SK-N-MC (cell line): ENCODE results near the gene RMI2.

Experiments used
- DNase-seq: peaks from one replicate; pipeline ENCODE4 v3.0.0-alpha.2; 2011; ENCODE audit warnings: low read depth, low spot score
- H3K27ac ChIP-seq: fragments of 200-600 bp; sonication (generic); 2 replicates; pipeline ENCODE4 v1.5.1; 2016; ENCODE audit warnings: mixed run types
- H3K36me3 ChIP-seq: fragments of 200-600 bp; sonication (generic); 2 replicates; pipeline ENCODE4 v1.6.1; 2017; ENCODE audit warnings: antibody characterized with exemption, low read length, mixed read lengths; ENCODE audit not compliant: insufficient read depth
- H3K4me3 ChIP-seq: fragments of 200-600 bp; sonication (generic); 2 replicates; pipeline ENCODE4 v1.5.1; 2016
- H3K9ac ChIP-seq: fragments of 200-600 bp; sonication (generic); 2 replicates; pipeline ENCODE4 v1.8.0; 2017; ENCODE audit warnings: mixed run types, mixed read lengths; ENCODE audit not compliant: insufficient read length
- H3K9me3 ChIP-seq: fragments of 200-600 bp; sonication (generic); 2 replicates; pipeline ENCODE4 v1.6.1; 2017; ENCODE audit warnings: low read depth, mild to moderate bottlenecking, antibody characterized with exemption, low read length, moderate library complexity, mixed read lengths
- EZH2 ChIP-seq: fragments of 200-600 bp; sonication (generic); IDR thresholded peaks from one replicate; pipeline ENCODE4 v1.6.1; 2017; ENCODE audit warnings: antibody characterized with exemption
- FOXP2 ChIP-seq: optimal IDR thresholded peaks from 2 replicates; pipeline ENCODE3; 2011; ENCODE audit warnings: mild to moderate bottlenecking, moderate library complexity; ENCODE audit not compliant: insufficient read depth; ENCODE audit errors: extremely low read length, control extremely low read depth
- POLR2AphosphoS5 ChIP-seq: IDR thresholded peaks from 2 replicates; pipeline ENCODE4 v1.6.1; 2012; ENCODE audit warnings: mild to moderate bottlenecking, low read depth, low read length, borderline replicate concordance

RMI2 gene

GRCh38 chr16:11396241-11397048, 51.2 kb downstream of the RMI2 start:
- Histone ChIP-seq H3K9me3 (no peaks in the 10 kb centered on the region), H3K9ac (no peak overlapping the region), H3K27ac (no peak overlapping the region), H3K36me3 (no peaks in the 10 kb centered on the region), H3K4me3 (no peak overlapping the region)
- no peak for TF ChIP-seq FOXP2
- TF ChIP-seq POLR2AphosphoS5, result no peak
- TF ChIP-seq EZH2, result no peak
- no peak for DNase-seq

- Histone ChIP-seq H3K9ac (no peak overlapping the region), H3K36me3 (no peaks in the 10 kb centered on the region), H3K9me3 (no peaks in the 10 kb centered on the region), H3K4me3 (no peak overlapping the region), H3K27ac (no peak overlapping the region)
- DNase-seq, result no peak
- TF ChIP-seq EZH2 (no peak), FOXP2 (no peak), POLR2AphosphoS5 (no peak)
These were observed 52.9 kb downstream of the RMI2 start for GRCh38 chr16:11398136-11398535.

- H3K9ac ChIP-seq, result no peak overlapping the region
These were observed 53.6 kb downstream of the RMI2 start for GRCh38 chr16:11398851-11399250.

GRCh38 chr16:11399261-11399831, 54.1 kb downstream of the RMI2 start:
- no peaks in the 10 kb centered on the region for H3K9me3 ChIP-seq
- TF ChIP-seq POLR2AphosphoS5, result no peak
- TF ChIP-seq EZH2, result no peak
- TF ChIP-seq FOXP2, result no peak

More at GRCh38 chr16:11398851-11399250, 53.6 kb downstream of the RMI2 start:
- no peaks in the 10 kb centered on the region for H3K9me3 ChIP-seq
- no peak for DNase-seq
- H3K4me3 ChIP-seq, result no peak overlapping the region
- no peaks in the 10 kb centered on the region for H3K36me3 ChIP-seq
- TF ChIP-seq FOXP2 (no peak), POLR2AphosphoS5 (no peak), EZH2 (no peak)
- no peak overlapping the region for H3K27ac ChIP-seq

GRCh38 chr16:11400076-11400475, 54.8 kb downstream of the RMI2 start:
- Histone ChIP-seq H3K36me3 (no peaks in the 10 kb centered on the region), H3K4me3 (no peak overlapping the region), H3K27ac (no peak overlapping the region), H3K9ac (no peak overlapping the region), H3K9me3 (no peaks in the 10 kb centered on the region)
- DNase-seq, result no peak
- TF ChIP-seq POLR2AphosphoS5, result no peak
- TF ChIP-seq FOXP2, result no peak
- no peak for TF ChIP-seq EZH2

More at GRCh38 chr16:11399261-11399831, 54.1 kb downstream of the RMI2 start:
- Histone ChIP-seq H3K4me3 (no peak overlapping the region), H3K9ac (no peak overlapping the region), H3K27ac (no peak overlapping the region), H3K36me3 (no peaks in the 10 kb centered on the region)
- no peak for DNase-seq
